ENCODE data around the gene RINL.
"Not testable (repeated sequence)": the region's sequence is repeated elsewhere in the genome, so short reads cannot be mapped to it uniquely, and the experiment has no call there.

RINL gene

GRCh38 chr19:38904581-38905539 is 26.8 kb upstream of the RINL start:
- no peak for DNase-seq (ENCODE audit: low spot score)

- DNase-seq (ENCODE audit: low spot score): no peak
Measured at GRCh38 chr19:38901683-38902082, 23.6 kb upstream of the RINL start.

- no peak for DNase-seq (ENCODE audit: low spot score)
Measured at GRCh38 chr19:38900743-38901190, 22.7 kb upstream of the RINL start.

- no peak for DNase-seq (ENCODE audit: low spot score)
Measured at GRCh38 chr19:38900202-38900629, 22.1 kb upstream of the RINL start.

GRCh38 chr19:38899447-38900201 is 21.5 kb upstream of the RINL start, which contains the start of the genes NFKBIB and SIRT2:
Gene NFKBIB (plus strand): TSS chr19:38899969. CDS start chr19:38900033, 64 bp downstream.
Gene SIRT2 (minus strand): TSS chr19:38899618. CDS start chr19:38899521, 97 bp downstream.
- DNase-seq (ENCODE audit: low spot score): peak; percentile 100

GRCh38 chr19:38898788-38899446 is 20.8 kb upstream of the RINL start:
- DNase-seq (ENCODE audit: low spot score): peak; percentile 12

- DNase-seq (ENCODE audit: low spot score): no peak
Measured at GRCh38 chr19:38894968-38895367, 16.9 kb upstream of the RINL start.

- no peak for DNase-seq (ENCODE audit: low spot score)
Measured at GRCh38 chr19:38893341-38893771, 15.3 kb upstream of the RINL start.

GRCh38 chr19:38892841-38893240 is 14.8 kb upstream of the RINL start:
- no peak for DNase-seq (ENCODE audit: low spot score)

GRCh38 chr19:38891771-38892170 is 13.7 kb upstream of the RINL start:
- DNase-seq (ENCODE audit: low spot score): no peak

- no peak for DNase-seq (ENCODE audit: low spot score)
Measured at GRCh38 chr19:38890686-38891085, 12.6 kb upstream of the RINL start.

- DNase-seq (ENCODE audit: low spot score): no peak
Measured at GRCh38 chr19:38889803-38890202, 11.7 kb upstream of the RINL start.

- DNase-seq (ENCODE audit: low spot score): peak; percentile 78
Measured at GRCh38 chr19:38888876-38889275, 10.8 kb upstream of the RINL start.

- DNase-seq (ENCODE audit: low spot score): not testable (repeated sequence)
Measured at GRCh38 chr19:38884691-38885090, 6.6 kb upstream of the RINL start.

GRCh38 chr19:38883286-38883685 is 5.2 kb upstream of the RINL start:
- no peak for DNase-seq (ENCODE audit: low spot score)

GRCh38 chr19:38880882-38881609 is 3.0 kb upstream of the RINL start:
- no peak for DNase-seq (ENCODE audit: low spot score)

- DNase-seq (ENCODE audit: low spot score): no peak
Measured at GRCh38 chr19:38880076-38880881, 2.2 kb upstream of the RINL start.

- no peak for DNase-seq (ENCODE audit: low spot score)
Measured at GRCh38 chr19:38879400-38879751, 1.3 kb upstream of the RINL start.

GRCh38 chr19:38878575-38879399 is 712 bp upstream of the RINL start:
- DNase-seq (ENCODE audit: low spot score): no peak

All from cerebellar cortex (tissue), 1 donor.